Activated T-cell treated with anti-CD3 and anti-CD28 coated beads, Interleukin-2, amount 50 U/mL, for 1 hour (primary cell): Measurements from ENCODE around the gene VCL.
"Not testable (repeated sequence)": the region's sequence is repeated elsewhere in the genome, so short reads cannot be mapped to it uniquely, and the experiment has no call there.

Experiments
- DNase-seq: peaks from one replicate; pipeline ENCODE4 v3.0.0-alpha.2; 2020

Gene VCL

GRCh38 chr10:73973427-73973826 is 24.5 kb upstream of the VCL start:
- DNase-seq = no peak

- no peak for DNase-seq
Observed at GRCh38 chr10:73974309-73974946, 23.5 kb upstream of the VCL start.

GRCh38 chr10:73975388-73975787 is 22.5 kb upstream of the VCL start:
- DNase-seq = no peak

GRCh38 chr10:73979141-73979808 is 18.6 kb upstream of the VCL start:
- DNase-seq = no peak

- no peak for DNase-seq
Observed at GRCh38 chr10:73979809-73980433, 18.0 kb upstream of the VCL start.

- no peak for DNase-seq
Observed at GRCh38 chr10:73981812-73982211, 16.1 kb upstream of the VCL start.

- DNase-seq = no peak
Observed at GRCh38 chr10:73983096-73984047, 14.5 kb upstream of the VCL start.

GRCh38 chr10:73989594-73990150 is 8.2 kb upstream of the VCL start:
- no peak for DNase-seq

GRCh38 chr10:73991203-73991883 is 6.6 kb upstream of the VCL start:
- no peak for DNase-seq

GRCh38 chr10:73991884-73992245 is 6.1 kb upstream of the VCL start:
- DNase-seq = peak; percentile 70

- DNase-seq = no peak
Observed at GRCh38 chr10:73992899-73993788, 4.8 kb upstream of the VCL start.

GRCh38 chr10:73995035-73995358 is 2.9 kb upstream of the VCL start:
- DNase-seq = no peak

- DNase-seq = no peak
Observed at GRCh38 chr10:73997461-73997786, 492 bp upstream of the VCL start.

GRCh38 chr10:73998623-73998928 is 660 bp downstream of the VCL start:
- DNase-seq = no peak

- DNase-seq = peak; percentile 31
Observed at GRCh38 chr10:73998929-73999691, 1.2 kb downstream of the VCL start.

- no peak for DNase-seq
Observed at GRCh38 chr10:73999703-74000102, 1.8 kb downstream of the VCL start.

- not testable (repeated sequence) for DNase-seq
Observed at GRCh38 chr10:74000244-74000643, 2.3 kb downstream of the VCL start.

- no peak for DNase-seq
Observed at GRCh38 chr10:74000892-74001669, 3.2 kb downstream of the VCL start.

GRCh38 chr10:74006269-74006668 is 8.4 kb downstream of the VCL start:
- DNase-seq = no peak

GRCh38 chr10:74008212-74008731 is 10.4 kb downstream of the VCL start:
- DNase-seq = no peak
